ENCODE measurements around the gene ZNF276.

DNA sequence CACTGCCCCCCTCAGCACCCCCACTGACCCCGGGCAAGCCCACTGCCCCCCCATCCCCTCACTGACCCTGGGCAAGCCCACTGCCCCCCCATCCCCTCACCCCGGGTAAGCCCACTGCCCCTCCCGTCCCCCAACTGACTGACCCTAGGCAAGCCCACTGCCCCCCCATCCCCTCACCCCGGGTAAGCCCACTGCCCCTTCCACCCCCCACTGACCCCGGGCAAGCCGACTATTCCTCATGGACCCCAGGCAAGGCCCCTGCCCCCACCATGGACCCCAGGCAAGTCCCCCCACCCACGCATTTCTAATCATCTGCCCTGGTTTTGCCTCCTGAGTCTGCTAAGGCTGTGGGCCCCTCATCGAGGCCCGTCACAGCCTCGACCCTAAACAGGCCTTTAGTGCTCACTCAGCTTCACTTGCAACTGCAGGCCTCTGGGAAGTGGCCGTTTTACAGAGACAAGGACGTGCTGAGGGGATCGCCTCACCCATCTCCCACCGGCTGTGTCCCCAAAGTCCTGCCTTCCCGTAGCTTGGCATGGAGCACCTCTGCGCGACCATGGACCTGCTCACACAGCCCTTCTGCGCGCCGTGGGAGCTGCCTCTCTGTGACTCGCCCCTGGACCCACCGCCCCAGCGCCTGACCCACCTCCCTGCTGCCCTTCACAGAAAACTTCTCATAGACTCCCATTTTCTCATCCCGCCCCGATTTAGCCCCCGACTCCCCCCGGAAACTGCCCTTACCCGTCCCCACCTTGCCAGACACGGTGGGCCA lies 4.2 kb upstream of the ZNF276 start:
- TF ChIP-seq POLR2A (IDR thresholded peaks at IDR 0.05): no peak
- TF ChIP-seq, protein P1, sequence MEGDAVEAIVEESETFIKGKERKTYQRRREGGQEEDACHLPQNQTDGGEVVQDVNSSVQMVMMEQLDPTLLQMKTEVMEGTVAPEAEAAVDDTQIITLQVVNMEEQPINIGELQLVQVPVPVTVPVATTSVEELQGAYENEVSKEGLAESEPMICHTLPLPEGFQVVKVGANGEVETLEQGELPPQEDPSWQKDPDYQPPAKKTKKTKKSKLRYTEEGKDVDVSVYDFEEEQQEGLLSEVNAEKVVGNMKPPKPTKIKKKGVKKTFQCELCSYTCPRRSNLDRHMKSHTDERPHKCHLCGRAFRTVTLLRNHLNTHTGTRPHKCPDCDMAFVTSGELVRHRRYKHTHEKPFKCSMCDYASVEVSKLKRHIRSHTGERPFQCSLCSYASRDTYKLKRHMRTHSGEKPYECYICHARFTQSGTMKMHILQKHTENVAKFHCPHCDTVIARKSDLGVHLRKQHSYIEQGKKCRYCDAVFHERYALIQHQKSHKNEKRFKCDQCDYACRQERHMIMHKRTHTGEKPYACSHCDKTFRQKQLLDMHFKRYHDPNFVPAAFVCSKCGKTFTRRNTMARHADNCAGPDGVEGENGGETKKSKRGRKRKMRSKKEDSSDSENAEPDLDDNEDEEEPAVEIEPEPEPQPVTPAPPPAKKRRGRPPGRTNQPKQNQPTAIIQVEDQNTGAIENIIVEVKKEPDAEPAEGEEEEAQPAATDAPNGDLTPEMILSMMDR (IDR thresholded peaks at IDR 0.05): no peak
